ENCODE measurements around the gene HHATL.

DNA sequence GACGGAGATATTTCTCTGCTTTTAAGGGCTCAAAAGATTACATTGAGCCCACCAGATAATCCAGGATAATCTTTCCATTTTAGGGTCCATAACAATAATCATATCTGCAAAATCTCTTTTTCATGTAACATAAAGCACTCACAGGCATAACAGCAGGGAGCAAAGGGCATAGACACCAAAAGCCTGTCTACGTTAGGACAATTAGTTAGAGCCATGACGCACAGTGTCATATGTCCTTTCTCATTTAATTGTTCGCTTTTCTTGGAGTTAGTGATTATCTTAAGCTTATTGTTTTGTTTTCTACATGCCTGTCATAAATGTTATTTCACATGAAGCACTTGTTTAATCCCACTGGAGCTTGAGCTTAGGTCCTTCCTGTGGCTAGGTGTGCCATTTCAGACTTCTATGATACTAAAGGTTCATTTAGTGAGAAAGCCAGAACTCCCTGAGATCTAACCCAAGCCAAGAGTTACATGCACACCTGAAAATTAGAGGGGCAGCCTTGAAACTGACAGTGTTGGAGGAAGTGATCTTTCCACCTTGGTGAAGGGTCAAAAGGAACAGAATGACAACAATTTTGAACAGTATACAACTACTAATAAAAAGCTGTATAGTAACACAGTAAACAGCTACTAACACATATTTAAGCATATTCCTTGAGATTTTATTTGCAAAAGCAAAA lies 11.7 kb upstream of the HHATL start:
- TF ChIP-seq, protein P1, sequence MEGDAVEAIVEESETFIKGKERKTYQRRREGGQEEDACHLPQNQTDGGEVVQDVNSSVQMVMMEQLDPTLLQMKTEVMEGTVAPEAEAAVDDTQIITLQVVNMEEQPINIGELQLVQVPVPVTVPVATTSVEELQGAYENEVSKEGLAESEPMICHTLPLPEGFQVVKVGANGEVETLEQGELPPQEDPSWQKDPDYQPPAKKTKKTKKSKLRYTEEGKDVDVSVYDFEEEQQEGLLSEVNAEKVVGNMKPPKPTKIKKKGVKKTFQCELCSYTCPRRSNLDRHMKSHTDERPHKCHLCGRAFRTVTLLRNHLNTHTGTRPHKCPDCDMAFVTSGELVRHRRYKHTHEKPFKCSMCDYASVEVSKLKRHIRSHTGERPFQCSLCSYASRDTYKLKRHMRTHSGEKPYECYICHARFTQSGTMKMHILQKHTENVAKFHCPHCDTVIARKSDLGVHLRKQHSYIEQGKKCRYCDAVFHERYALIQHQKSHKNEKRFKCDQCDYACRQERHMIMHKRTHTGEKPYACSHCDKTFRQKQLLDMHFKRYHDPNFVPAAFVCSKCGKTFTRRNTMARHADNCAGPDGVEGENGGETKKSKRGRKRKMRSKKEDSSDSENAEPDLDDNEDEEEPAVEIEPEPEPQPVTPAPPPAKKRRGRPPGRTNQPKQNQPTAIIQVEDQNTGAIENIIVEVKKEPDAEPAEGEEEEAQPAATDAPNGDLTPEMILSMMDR (IDR thresholded peaks at IDR 0.05; ENCODE audit: insufficient read depth, low read depth, low read length): no peak
- no peak for TF ChIP-seq EZH2 (IDR thresholded peaks at IDR 0.05; ENCODE audit: insufficient read depth, low read length)
